Mesenchymal stem cell (in vitro differentiated cells and primary cell): ENCODE measurements around the gene CHAF1B.

Experiments
- DNase-seq: peaks from one replicate; pipeline ENCODE4 v3.0.0-alpha.2; 2013
- H2AFZ ChIP-seq: one replicate; pipeline ENCODE4 v1.6.1; 2013; ENCODE audit warnings: low read depth, mild to moderate bottlenecking, control low read depth, inconsistent platforms, low read length, moderate library complexity
- H2AK5ac ChIP-seq: 2 replicates; pipeline ENCODE4 v1.6.1; 2013; ENCODE audit warnings: low read length, moderate library complexity, mild to moderate bottlenecking, inconsistent platforms; ENCODE audit not compliant: severe bottlenecking
- H2BK120ac ChIP-seq: one replicate; pipeline ENCODE4 v1.6.1; 2013; ENCODE audit warnings: low read depth, mild to moderate bottlenecking, inconsistent platforms, low read length, moderate library complexity
- H2BK12ac ChIP-seq, 2 experiments: one replicate each; pipeline ENCODE4 v1.6.1; 2013; ENCODE audit warnings: inconsistent platforms in 2 of 2, low read length in 2 of 2, mild to moderate bottlenecking in 2 of 2, moderate library complexity in 2 of 2, control low read depth in 1 of 2
- H2BK15ac ChIP-seq: one replicate; pipeline ENCODE4 v1.6.1; 2013; ENCODE audit warnings: mild to moderate bottlenecking, low read depth, inconsistent platforms; ENCODE audit not compliant: poor library complexity, severe bottlenecking
- H2BK5ac ChIP-seq: 2 replicates; pipeline ENCODE4 v1.6.1; 2013; ENCODE audit warnings: low read depth, mild to moderate bottlenecking, low read length, control low read depth, inconsistent platforms; ENCODE audit not compliant: poor library complexity, severe bottlenecking
- H3K14ac ChIP-seq, 2 experiments: one replicate each; pipeline ENCODE4 v1.6.1; 2013; ENCODE audit warnings: inconsistent platforms in 2 of 2, low read length in 2 of 2, control low read depth in 1 of 2, mild to moderate bottlenecking in 1 of 2, moderate library complexity in 1 of 2
- H3K18ac ChIP-seq, 2 experiments: one replicate each; pipeline ENCODE4 v1.6.1; 2013; ENCODE audit warnings: inconsistent platforms in 2 of 2, low read length in 2 of 2, control low read depth in 1 of 2, low read depth in 1 of 2, mild to moderate bottlenecking in 1 of 2
- H3K23ac ChIP-seq, 2 experiments: one replicate each; pipeline ENCODE4 v1.6.1; 2013; ENCODE audit warnings: inconsistent platforms in 2 of 2, low read length in 2 of 2, mild to moderate bottlenecking in 2 of 2, moderate library complexity in 2 of 2, control low read depth in 1 of 2
- H3K27ac ChIP-seq: 2 replicates; pipeline ENCODE4 v1.5.1; 2013; ENCODE audit warnings: mild to moderate bottlenecking, moderate library complexity, low read length, control low read depth, inconsistent platforms; ENCODE audit not compliant: poor library complexity, severe bottlenecking
- H3K27me3 ChIP-seq, 2 experiments: 2 replicates each; pipeline versions ENCODE4 v1.6.1 to v1.7.0; 2013; ENCODE audit warnings: low read length in 2 of 2, mild to moderate bottlenecking in 2 of 2, moderate library complexity in 2 of 2, control low read depth in 1 of 2, inconsistent platforms in 1 of 2; ENCODE audit not compliant: control insufficient read depth in 1 of 2, insufficient read depth in 1 of 2
- H3K36me3 ChIP-seq, 2 experiments: 2 replicates each; pipeline versions ENCODE4 v1.6.1 to v1.7.0; 2013; ENCODE audit warnings: low read length in 2 of 2, control low read depth in 1 of 2, inconsistent platforms in 1 of 2, low read depth in 1 of 2, mild to moderate bottlenecking in 1 of 2; ENCODE audit not compliant: insufficient read depth in 2 of 2, control insufficient read depth in 1 of 2
- H3K4ac ChIP-seq, 2 experiments: one replicate each; pipeline ENCODE4 v1.6.1; 2013; ENCODE audit warnings: inconsistent platforms in 2 of 2, low read length in 2 of 2, mild to moderate bottlenecking in 2 of 2, moderate library complexity in 2 of 2, control low read depth in 1 of 2, low read depth in 1 of 2
- H3K4me1 ChIP-seq: 2 replicates; pipeline ENCODE4 v1.6.1; 2013; ENCODE audit warnings: low read depth, low read length, control low read depth; ENCODE audit not compliant: control insufficient read depth, insufficient read depth
- H3K4me2 ChIP-seq: 2 replicates; pipeline ENCODE4 v1.6.1; 2013; ENCODE audit warnings: low read length, mild to moderate bottlenecking, inconsistent platforms; ENCODE audit not compliant: poor library complexity, severe bottlenecking
- H3K4me3 ChIP-seq, 2 experiments: 2 replicates each; pipeline versions ENCODE4 v1.5.1 to v1.7.0; 2013; ENCODE audit warnings: low read length in 2 of 2, mild to moderate bottlenecking in 2 of 2, control low read depth in 1 of 2, low read depth in 1 of 2; ENCODE audit not compliant: insufficient read depth in 1 of 2
- H3K79me1 ChIP-seq: replicated peaks from 2 replicates; pipeline ENCODE4 v1.6.1; 2013; ENCODE audit warnings: mild to moderate bottlenecking, control low read depth, low read length, inconsistent platforms; ENCODE audit not compliant: poor library complexity, severe bottlenecking
- H3K9ac ChIP-seq: 2 replicates; pipeline ENCODE4 v1.7.0; 2013; ENCODE audit warnings: mild to moderate bottlenecking, low read length, moderate library complexity
- H3K9me3 ChIP-seq: 2 replicates; pipeline ENCODE4 v1.7.0; 2013; ENCODE audit warnings: mild to moderate bottlenecking, low read length; ENCODE audit not compliant: control insufficient read depth
- H4K8ac ChIP-seq: one replicate; pipeline ENCODE4 v1.6.1; 2013; ENCODE audit warnings: inconsistent platforms, mild to moderate bottlenecking, low read length, moderate library complexity
- H4K91ac ChIP-seq: one replicate; pipeline ENCODE4 v1.6.1; 2013; ENCODE audit warnings: mild to moderate bottlenecking, low read length, inconsistent platforms
- WGBS: methylation state at CpG from one replicate; pipeline ENCODE4 v1.1.7; 2013; ENCODE audit warnings: mixed read lengths; 5-methylcytosine and 5-hydroxymethylcytosine counted together

CHAF1B gene

GRCh38 chr21:36369064-36369685, 16.0 kb upstream of the CHAF1B start:
- Histone ChIP-seq H3K79me1 (peaks cover 15% of the 10 kb centered on the region), H3K4me2 (no peak overlapping the region), H3K27ac (no peak overlapping the region), H2BK15ac (no peak overlapping the region), H3K36me3 (peaks cover 28 to 88% of the 10 kb centered on the region in 2 experiments), H3K4me1 (no peaks in the 10 kb centered on the region), H2BK120ac (no peak overlapping the region), H3K9me3 (no peaks in the 10 kb centered on the region), H3K27me3 (no peaks in the 10 kb centered on the region), H3K23ac (no peak overlapping the region), H4K91ac (no peak overlapping the region), H2BK5ac (no peak overlapping the region), H2BK12ac (no peak overlapping the region), H3K18ac (no peak overlapping the region), H3K9ac (no peak overlapping the region), H4K8ac (no peak overlapping the region), H2AK5ac (no peak overlapping the region), H3K14ac (no peak overlapping the region), H3K4ac (no peak overlapping the region), H2AFZ (no peak overlapping the region), H3K4me3 (no peak overlapping the region)
- 99% methylated on average over 7 of the region's 7 CpGs for WGBS
- no peak for DNase-seq

DNA sequence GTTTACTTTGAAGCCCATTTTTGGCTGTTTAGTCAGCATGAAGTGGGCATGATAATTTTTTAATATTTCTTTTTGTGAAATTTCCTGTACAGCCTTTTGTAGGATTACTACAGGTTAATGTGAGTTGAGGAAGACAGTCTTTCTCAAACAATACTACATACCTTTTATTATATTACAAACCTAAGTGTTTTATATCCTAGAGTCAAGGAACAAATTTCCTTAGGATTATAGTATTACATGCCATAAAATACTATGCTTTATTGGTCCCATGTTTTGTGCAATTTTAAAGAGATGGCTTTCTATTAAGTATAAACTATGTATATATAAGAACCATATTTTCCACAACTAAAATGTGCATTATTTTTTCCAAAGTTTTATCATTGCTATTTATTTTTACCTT, 9.2 kb upstream of the CHAF1B start:
- H3K4me3 ChIP-seq, result no peak overlapping the region
- no peak overlapping the region for H3K23ac ChIP-seq
- H2BK15ac ChIP-seq, result no peak overlapping the region
- no peak overlapping the region for H3K14ac ChIP-seq
- H3K79me1 ChIP-seq, result peaks cover 6% of the 10 kb centered on the region
- no peak overlapping the region for H3K4ac ChIP-seq
- H3K4me2 ChIP-seq, result no peak overlapping the region
- no peaks in the 10 kb centered on the region for H3K9me3 ChIP-seq
- H2BK5ac ChIP-seq, result no peak overlapping the region
- H4K91ac ChIP-seq, result no peak overlapping the region
- H2AK5ac ChIP-seq, result no peak overlapping the region
- H2BK120ac ChIP-seq, result no peak overlapping the region
- DNase-seq, result no peak
- no peak overlapping the region for H2AFZ ChIP-seq
- H3K18ac ChIP-seq, result no peak overlapping the region
- peaks cover 8% of the 10 kb centered on the region for H3K4me1 ChIP-seq
- H3K36me3 ChIP-seq, result peaks cover 19 to 60% of the 10 kb centered on the region in 2 experiments
- no peak overlapping the region for H3K27ac ChIP-seq
- no peak overlapping the region for H2BK12ac ChIP-seq
- no peak overlapping the region for H4K8ac ChIP-seq
- no peak overlapping the region for H3K9ac ChIP-seq
- no peaks in the 10 kb centered on the region for H3K27me3 ChIP-seq

DNA sequence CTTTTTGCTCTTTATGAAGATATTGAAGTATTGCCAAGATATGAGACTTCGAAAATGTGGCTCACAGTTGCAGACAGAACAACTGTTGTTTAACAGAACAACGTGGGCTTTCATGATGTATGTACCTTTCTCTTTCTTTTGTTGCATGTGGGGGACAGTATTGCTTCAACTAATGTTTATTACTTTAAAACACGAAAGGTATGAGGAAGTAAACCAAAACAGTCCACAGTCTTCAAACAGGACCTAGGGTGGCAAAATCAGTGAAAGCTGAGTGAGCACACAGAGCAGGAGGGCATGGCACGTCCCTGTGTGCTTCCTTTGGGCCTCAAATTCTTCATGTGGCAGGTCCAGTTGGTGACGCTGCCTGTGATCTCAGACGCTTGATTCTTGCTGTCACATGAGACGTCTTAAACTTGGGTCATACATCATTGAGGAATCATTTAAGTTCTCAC, 7.8 kb upstream of the CHAF1B start:
- Histone ChIP-seq H4K8ac (no peak overlapping the region), H3K9ac (no peak overlapping the region), H3K4me3 (no peak overlapping the region), H3K14ac (no peak overlapping the region), H3K27ac (no peak overlapping the region), H3K27me3 (no peaks in the 10 kb centered on the region), H2BK120ac (no peak overlapping the region), H2AK5ac (no peak overlapping the region), H2BK12ac (no peak overlapping the region), H3K36me3 (peaks cover 19 to 48% of the 10 kb centered on the region in 2 experiments), H4K91ac (no peak overlapping the region), H3K23ac (no peak overlapping the region), H3K4ac (no peak overlapping the region), H3K4me2 (no peak overlapping the region), H2AFZ (no peak overlapping the region), H3K18ac (no peak overlapping the region), H3K9me3 (no peaks in the 10 kb centered on the region), H2BK15ac (no peak overlapping the region), H3K79me1 (peaks cover 3% of the 10 kb centered on the region), H3K4me1 (peaks cover 9% of the 10 kb centered on the region), H2BK5ac (no peak overlapping the region)
- no peak for DNase-seq
- 97% methylated on average over 7 of the region's 7 CpGs for WGBS

DNA sequence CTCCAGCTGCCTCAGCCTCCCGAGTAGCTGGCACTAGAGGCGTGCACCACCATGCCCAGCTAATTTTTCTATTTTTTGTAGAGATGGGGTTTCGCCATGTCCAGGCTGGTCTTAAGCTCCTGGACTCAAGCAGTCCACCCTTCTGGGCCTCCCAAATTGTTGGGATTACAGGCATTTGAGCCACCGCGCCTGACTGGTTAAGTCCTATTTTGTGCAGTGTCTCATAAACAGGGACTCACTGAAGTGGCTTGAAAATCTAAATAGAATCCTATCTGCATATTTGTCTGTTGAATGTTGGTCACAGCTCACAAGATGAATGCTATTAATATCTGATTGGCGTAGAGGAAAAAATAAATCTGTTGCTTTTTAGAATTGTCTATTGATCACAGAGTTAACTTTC, 5.9 kb upstream of the CHAF1B start:
- Histone ChIP-seq H4K8ac (no peak overlapping the region), H3K18ac (no peak overlapping the region)
- WGBS, result 96% methylated on average over 5 of the region's 6 CpGs

More for the DNA sequence above, 5.9 kb upstream of the CHAF1B start:
- no peaks in the 10 kb centered on the region for H3K27me3 ChIP-seq
- no peak overlapping the region for H3K4ac ChIP-seq
- H4K91ac ChIP-seq, result no peak overlapping the region
- H3K36me3 ChIP-seq, result peaks cover 15 to 34% of the 10 kb centered on the region in 2 experiments
- H3K4me2 ChIP-seq, result no peak overlapping the region
- H2BK5ac ChIP-seq, result no peak overlapping the region
- H3K27ac ChIP-seq, result peak overlapping the region; percentile 16
- H2BK12ac ChIP-seq, result no peak overlapping the region
- H3K79me1 ChIP-seq, result peaks cover 3% of the 10 kb centered on the region
- H2BK120ac ChIP-seq, result no peak overlapping the region
- H3K4me3 ChIP-seq, result no peak overlapping the region
- no peaks in the 10 kb centered on the region for H3K9me3 ChIP-seq
- no peak overlapping the region for H2AK5ac ChIP-seq
- no peak overlapping the region for H3K9ac ChIP-seq
- H2AFZ ChIP-seq, result no peak overlapping the region
- no peak overlapping the region for H3K23ac ChIP-seq
- peaks cover 10% of the 10 kb centered on the region for H3K4me1 ChIP-seq
- peak; percentile 12 for DNase-seq
- no peak overlapping the region for H2BK15ac ChIP-seq
- no peak overlapping the region for H3K14ac ChIP-seq
